Transverse colon (tissue), 4 donors: ENCODE results near the gene ABHD16A.

Experiments used
- EP300 ChIP-seq: sonication (generic); formaldehyde crosslinking; IDR thresholded peaks from one replicate; pipeline ENCODE4 v1.6.1; 2017; ENCODE audit warnings: antibody characterized with exemption, low read depth
- POLR2A ChIP-seq: fragments of 450-650 bp; IDR thresholded peaks from one replicate; pipeline ENCODE4 v1.6.1; 2016; ENCODE audit warnings: antibody characterized with exemption, mild to moderate bottlenecking, moderate library complexity
- POLR2AphosphoS5 ChIP-seq, 3 donors: sonication (generic); formaldehyde crosslinking; IDR thresholded peaks; one replicate each; pipeline ENCODE4 v1.6.1; 2016; ENCODE audit warnings: antibody characterized with exemption in 3 of 3
- TF ChIP-seq, protein P1 (sequence below), 5 experiments: fragments of 200-600 bp in 3 of 5; fragments of 450-650 bp in 2 of 5; sonication (generic) in 3 of 5; IDR thresholded peaks; 1 replicate in 2 of 5; 2 replicates in 3 of 5; pipeline ENCODE4 v1.5.1; 2016 to 2017; ENCODE audit warnings: antibody characterized with exemption in 5 of 5, inconsistent platforms in 3 of 5, mild to moderate bottlenecking in 2 of 5, moderate library complexity in 1 of 5

DNA sequence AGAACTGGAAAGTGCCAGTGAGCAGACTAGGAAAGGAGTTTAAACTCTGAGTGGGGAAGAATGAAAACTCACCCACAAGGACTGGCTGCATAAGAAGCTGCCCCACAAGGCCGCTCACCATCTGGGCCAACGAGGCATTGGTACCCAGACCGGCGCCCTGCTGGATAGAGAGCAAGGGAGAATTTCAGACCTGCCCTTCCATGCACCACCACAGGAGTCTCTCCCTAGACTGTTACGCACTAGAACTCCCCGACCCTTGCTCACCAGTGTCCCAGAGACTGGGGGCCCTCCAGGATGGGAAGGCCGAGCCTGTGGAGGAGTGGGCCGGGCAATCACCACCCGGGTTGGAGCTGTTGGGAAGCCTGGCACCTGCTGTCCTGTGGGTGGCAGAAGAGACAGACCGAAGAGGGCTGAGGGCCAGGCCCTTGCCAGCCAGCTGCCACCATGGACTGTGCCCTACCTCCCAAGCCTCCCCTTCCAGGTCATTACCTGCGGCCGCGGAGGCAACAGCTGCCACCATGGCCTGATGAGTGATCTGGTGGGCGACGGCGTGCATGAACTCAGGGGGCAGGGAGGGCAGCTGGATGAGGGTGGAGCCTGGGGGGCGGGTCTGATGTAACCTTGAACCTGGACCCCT, 59.2 kb downstream of the ABHD16A start:
- TF ChIP-seq, protein P1, sequence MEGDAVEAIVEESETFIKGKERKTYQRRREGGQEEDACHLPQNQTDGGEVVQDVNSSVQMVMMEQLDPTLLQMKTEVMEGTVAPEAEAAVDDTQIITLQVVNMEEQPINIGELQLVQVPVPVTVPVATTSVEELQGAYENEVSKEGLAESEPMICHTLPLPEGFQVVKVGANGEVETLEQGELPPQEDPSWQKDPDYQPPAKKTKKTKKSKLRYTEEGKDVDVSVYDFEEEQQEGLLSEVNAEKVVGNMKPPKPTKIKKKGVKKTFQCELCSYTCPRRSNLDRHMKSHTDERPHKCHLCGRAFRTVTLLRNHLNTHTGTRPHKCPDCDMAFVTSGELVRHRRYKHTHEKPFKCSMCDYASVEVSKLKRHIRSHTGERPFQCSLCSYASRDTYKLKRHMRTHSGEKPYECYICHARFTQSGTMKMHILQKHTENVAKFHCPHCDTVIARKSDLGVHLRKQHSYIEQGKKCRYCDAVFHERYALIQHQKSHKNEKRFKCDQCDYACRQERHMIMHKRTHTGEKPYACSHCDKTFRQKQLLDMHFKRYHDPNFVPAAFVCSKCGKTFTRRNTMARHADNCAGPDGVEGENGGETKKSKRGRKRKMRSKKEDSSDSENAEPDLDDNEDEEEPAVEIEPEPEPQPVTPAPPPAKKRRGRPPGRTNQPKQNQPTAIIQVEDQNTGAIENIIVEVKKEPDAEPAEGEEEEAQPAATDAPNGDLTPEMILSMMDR (IDR thresholded peaks at IDR 0.05), result no peak
- TF ChIP-seq POLR2A (no peak), POLR2AphosphoS5 (IDR thresholded peaks at IDR 0.05) (no peak), EP300 (no peak)
